ENCODE measurements around the gene AFF3.

Gene AFF3

GRCh38 chr2:99631700-99632099, 510.7 kb downstream of the AFF3 start:
- no peak for DNase-seq (ENCODE audit: low read depth)
- no peak overlapping the region for H3K4me3 ChIP-seq (ENCODE audit: low read depth, low read length)
- TF ChIP-seq CTCF (conservative IDR thresholded peaks at IDR 0.05; ENCODE audit: low read depth, low read length), result no peak

- TF ChIP-seq CTCF (conservative IDR thresholded peaks at IDR 0.05; ENCODE audit: low read depth, low read length), result no peak
- no peak overlapping the region for H3K4me3 ChIP-seq (ENCODE audit: low read depth, low read length)
- no peak for DNase-seq (ENCODE audit: low read depth)
These were observed 513.1 kb downstream of the AFF3 start for GRCh38 chr2:99629320-99629719.

DNA sequence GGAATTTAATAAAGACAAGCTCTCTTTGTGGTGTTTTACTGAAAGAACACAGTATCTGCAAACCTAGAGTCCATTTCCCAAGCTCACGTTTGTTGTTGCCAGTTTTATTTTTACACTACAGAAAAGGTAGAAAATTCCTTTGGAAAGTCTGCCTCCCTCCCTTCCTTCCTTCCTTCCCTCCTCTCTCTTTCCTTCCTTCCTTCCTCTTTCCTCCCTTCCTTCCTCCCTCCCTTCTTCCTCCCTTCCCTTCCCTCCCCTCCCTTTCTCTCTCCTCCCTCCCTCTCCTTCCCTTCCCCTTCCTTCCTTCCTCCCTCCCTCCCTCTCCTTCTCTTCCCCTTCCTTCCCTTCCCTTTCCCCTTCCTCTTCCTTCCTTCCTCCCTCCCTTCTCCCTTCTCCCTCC, 516.2 kb downstream of the AFF3 start:
- no peak for TF ChIP-seq CTCF (conservative IDR thresholded peaks at IDR 0.05; ENCODE audit: low read depth, low read length)
- H3K4me3 ChIP-seq (ENCODE audit: low read depth, low read length), result no peak overlapping the region
- no peak for DNase-seq (ENCODE audit: low read depth)

GRCh38 chr2:99624677-99625076, 517.7 kb downstream of the AFF3 start:
- DNase-seq (ENCODE audit: low read depth), result no peak
- no peak overlapping the region for H3K4me3 ChIP-seq (ENCODE audit: low read depth, low read length)
- TF ChIP-seq CTCF (conservative IDR thresholded peaks at IDR 0.05; ENCODE audit: low read depth, low read length), result no peak

DNA sequence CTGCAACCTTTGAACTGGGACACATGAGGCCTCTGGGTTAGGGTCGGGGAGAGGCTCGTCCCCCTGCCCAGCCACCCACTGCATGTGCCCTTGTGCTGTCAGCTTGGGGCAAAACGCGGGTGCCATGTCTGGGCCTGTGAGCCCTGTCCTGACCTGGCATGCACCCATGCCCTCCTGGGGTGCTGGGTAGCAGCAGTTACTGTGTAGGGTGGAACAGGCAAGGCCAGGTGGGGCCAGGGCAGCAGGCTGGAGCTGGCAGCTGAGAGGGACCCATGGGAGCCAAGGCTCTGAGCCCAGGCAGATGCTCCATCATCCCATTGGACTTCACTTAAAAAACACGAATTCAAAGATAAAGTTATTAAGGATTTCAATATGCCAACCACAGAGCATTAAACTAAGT, 518.8 kb downstream of the AFF3 start:
- DNase-seq (ENCODE audit: low read depth), result no peak
- no peak overlapping the region for H3K4me3 ChIP-seq (ENCODE audit: low read depth, low read length)
- no peak for TF ChIP-seq CTCF (conservative IDR thresholded peaks at IDR 0.05; ENCODE audit: low read depth, low read length)

DNA sequence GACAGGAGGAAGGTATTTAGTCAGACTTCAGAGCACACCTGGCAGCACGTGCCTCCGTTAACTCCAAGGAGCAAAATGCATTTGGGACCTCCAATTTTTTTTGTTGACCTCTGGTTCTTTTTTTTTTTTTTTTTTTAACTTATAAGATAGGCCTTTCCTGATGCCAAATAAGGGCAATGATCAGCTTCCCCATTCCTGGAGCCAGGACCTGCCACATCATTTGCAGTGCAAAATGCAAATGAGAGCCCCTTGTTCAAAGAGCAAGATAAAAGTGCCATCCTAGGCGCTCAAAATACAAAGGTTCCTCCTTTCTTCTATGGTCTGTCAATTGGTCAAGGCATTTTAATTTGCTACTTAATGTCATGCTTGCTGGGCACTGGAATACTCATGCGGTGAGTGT, 519.4 kb downstream of the AFF3 start:
- DNase-seq (ENCODE audit: low read depth), result no peak
- TF ChIP-seq CTCF (conservative IDR thresholded peaks at IDR 0.05; ENCODE audit: low read depth, low read length), result no peak
- H3K4me3 ChIP-seq (ENCODE audit: low read depth, low read length), result no peak overlapping the region

DNA sequence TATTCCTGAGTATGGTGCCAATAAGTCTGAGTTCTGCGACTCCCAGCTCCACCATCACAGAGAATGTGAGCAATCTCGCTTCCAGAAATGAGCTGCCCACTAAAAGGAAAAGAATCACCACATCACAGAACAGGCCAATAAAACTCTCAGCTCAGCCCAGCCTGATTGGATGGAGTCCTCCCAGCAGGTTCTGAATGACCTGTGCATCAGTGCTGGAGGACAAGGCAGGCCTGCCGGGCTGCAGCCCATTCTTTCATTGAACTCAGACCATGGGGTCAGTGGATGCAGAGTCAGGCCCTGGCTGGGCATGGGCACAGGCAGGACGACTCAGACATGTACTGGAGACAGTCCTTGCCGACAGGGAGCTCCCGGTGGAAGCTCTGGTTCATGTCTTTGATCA, 519.9 kb downstream of the AFF3 start:
- DNase-seq (ENCODE audit: low read depth), result no peak
- H3K4me3 ChIP-seq (ENCODE audit: low read depth, low read length), result no peak overlapping the region
- no peak for TF ChIP-seq CTCF (conservative IDR thresholded peaks at IDR 0.05; ENCODE audit: low read depth, low read length)

All from choroid plexus epithelial cell (primary cell).